GM12864 (cell line): ENCODE measurements around the gene TEFM.

Experiments used
- DNase-seq: peaks from one replicate; pipeline ENCODE4 v3.0.0-alpha.2; 2011; ENCODE audit warnings: low read depth
- H3K4me3 ChIP-seq: 2 replicates; pipeline ENCODE4 v1.5.1; 2011; ENCODE audit warnings: mild to moderate bottlenecking, low read depth, low read length, control low read depth
- CTCF ChIP-seq: IDR thresholded peaks from 2 replicates; pipeline ENCODE4 v1.5.1; 2011; ENCODE audit warnings: low read depth, mild to moderate bottlenecking, moderate library complexity, low read length, control low read depth, inconsistent platforms; ENCODE audit errors: missing control alignments

The TEFM gene

DNA sequence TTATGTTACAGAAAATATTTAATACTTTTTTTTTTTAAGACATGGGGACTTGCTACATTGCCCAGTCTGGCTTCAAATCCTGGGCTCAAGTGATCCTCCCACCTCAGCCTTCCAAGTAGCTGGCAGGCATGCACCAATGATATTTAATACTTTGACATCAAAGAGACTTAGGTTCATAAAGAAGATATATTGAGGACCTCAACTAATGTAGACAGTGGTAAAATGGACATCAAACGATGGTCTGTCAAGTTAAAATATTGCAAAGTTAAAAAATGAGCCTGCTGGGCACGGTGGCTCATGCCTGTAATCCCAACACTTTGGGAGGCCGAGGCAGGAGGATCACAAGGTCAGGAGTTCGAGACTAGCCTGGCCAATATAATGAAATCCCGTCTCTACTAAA, 8.7 kb downstream of the TEFM start:
- no peak overlapping the region for H3K4me3 ChIP-seq
- TF ChIP-seq CTCF = no peak
- DNase-seq = no peak

DNA sequence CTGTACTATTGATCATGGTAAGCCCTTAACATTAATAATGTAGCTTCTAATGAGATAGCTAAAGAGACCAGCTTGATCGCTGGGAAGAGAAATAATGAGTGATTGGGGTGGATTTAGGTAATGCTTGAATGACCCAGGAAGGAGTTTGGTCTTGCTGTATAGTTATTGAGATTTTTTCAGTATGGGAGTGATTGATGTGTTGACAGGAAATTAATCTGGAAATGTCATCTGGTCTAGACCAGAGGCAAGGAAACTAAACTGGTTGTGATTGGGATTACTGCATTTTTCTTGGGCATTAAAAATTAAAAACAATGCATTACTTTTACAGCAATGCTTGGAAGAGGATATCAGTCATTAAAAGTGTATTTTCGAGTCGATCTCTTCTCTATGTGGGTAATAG, 11.8 kb downstream of the TEFM start:
- no peak for DNase-seq
- no peak for TF ChIP-seq CTCF
- no peak overlapping the region for H3K4me3 ChIP-seq

DNA sequence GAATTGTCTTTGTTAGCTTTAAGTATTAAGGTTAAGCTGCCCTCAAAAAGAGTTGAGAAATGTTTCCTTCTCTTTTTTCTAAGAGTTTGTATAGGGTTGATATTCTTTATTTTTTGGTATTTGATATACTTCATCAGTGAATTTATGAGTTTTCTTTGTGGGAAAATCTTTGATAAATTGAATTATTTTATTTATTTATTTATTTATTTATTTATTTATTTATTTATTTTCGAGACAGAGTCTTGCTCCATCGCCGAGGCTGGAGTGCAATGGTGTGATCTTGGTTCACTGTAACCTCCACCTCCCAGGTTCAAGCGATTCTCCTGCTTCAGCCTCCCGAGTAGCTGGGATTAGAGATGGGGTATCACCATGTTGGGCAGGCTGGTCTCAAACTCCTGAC, 19.9 kb downstream of the TEFM start:
- no peak overlapping the region for H3K4me3 ChIP-seq
- TF ChIP-seq CTCF = no peak
- no peak for DNase-seq

DNA sequence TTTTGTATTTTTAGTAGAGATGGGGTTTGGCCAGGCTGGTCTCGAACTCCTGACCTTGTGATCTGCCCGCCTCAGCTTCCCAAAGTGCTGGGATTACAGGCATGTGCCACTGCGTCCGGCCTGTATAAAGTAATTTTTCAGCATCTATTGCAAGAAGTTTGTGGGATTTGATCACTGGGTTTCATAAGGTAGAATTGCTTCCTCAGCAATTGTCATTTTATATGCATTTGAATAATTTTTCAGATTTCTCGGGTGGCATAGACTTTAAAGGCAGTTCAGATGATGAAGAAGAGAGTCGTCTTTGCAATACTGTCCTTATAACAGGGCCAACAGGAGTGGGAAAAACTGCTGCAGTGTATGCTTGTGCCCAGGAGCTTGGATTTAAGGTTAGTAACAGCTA, 37.0 kb downstream of the TEFM start:
- no peak for TF ChIP-seq CTCF
- DNase-seq = no peak
- no peak overlapping the region for H3K4me3 ChIP-seq

GRCh38 chr17:30864636-30865035, 41.4 kb downstream of the TEFM start:
- DNase-seq = no peak
- no peak for TF ChIP-seq CTCF
- no peak overlapping the region for H3K4me3 ChIP-seq

DNA sequence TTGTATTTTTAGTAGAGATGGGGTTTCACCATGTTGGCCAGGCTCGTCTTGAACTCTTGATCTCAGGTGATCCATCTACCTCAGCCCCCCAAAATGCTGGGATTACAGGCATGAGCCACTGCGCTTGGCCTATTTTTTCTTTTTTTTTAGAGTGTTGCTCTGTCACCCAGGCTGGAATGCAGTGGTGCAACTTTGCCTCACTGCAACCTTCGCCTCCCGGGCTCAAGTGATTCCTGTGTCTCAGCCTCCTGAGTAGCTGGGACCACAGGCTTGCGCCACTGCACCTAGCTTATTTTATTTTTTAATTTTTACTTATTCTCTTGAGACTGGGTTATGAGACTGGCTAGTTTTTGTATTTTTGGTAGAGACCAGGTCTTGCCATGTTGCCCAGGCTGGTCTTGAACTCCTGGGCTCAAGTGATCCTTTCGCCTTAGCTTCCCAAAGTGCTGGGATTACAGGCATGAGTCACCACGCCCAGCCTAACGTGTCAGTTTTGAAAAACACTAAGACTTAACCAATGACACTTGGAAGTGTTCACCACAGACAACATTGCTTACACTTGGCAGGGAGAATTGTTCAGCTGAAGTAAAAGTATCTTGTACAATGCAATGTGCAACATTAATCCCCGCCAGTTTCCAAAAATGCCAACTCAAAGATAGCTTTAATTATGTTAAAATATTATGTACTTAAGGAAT, 47.3 kb downstream of the TEFM start:
- no peak overlapping the region for H3K4me3 ChIP-seq
- DNase-seq = no peak
- TF ChIP-seq CTCF = no peak

- no peak for TF ChIP-seq CTCF
- no peak overlapping the region for H3K4me3 ChIP-seq
- no peak for DNase-seq
These were observed 51.9 kb downstream of the TEFM start for GRCh38 chr17:30854146-30854545.
